ENCODE data around the gene PBX1. TPM values are rescaled to one million over a fixed set of nuclear protein-coding genes. Genes with fewer than 3 reads are reported as not detected.

Gene PBX1
- total RNA-seq, 3 donors from 2014 or later = 64.5 to 126 (median 95.4) TPM

DNA sequence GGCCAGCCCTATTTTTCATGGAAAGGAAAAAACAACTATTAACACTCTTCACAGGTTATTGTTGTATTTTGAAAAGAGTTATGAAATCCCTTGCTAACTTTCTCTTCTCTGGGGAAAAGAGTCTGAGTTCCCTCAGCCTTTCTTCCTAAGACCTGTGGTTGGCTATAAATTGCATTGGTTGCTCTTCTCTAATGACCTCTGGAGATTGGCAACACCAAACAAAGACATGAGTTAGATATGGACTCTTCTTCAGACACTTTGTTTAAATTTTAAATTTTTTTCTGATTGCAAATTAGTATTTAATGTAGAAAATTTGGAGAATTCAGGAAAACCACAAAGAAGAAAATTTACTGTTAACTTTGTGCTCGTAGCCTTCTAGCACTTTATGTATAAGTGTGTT, 275.7 kb downstream of the PBX1 start:
- no peak overlapping the region for H3K4me3 ChIP-seq
- no peak for TF ChIP-seq POLR2AphosphoS5 (IDR thresholded peaks at IDR 0.05)
- no peak for TF ChIP-seq POLR2A (IDR thresholded peaks at IDR 0.05)
- no peak for TF ChIP-seq CTCF (IDR thresholded peaks at IDR 0.05)
- no peaks in the 10 kb centered on the region for H3K27me3 ChIP-seq
- no peak for DNase-seq (ENCODE audit: low spot score in 2 of 2)
- H3K36me3 ChIP-seq = peaks cover 3% of the 10 kb centered on the region
- no peaks in the 10 kb centered on the region for H3K4me1 ChIP-seq
- intact Hi-C loops (cut with DNase I; ENCODE audit: low total_unique reads) = no loop called here
- H3K27ac ChIP-seq = no peak overlapping the region
- no peaks in the 10 kb centered on the region for H3K9me3 ChIP-seq

- Histone ChIP-seq H3K36me3 (no peaks in the 10 kb centered on the region), H3K27ac (no peak overlapping the region), H3K4me3 (no peak overlapping the region), H3K27me3 (no peaks in the 10 kb centered on the region), H3K4me1 (no peaks in the 10 kb centered on the region), H3K9me3 (no peaks in the 10 kb centered on the region)
- no peak for DNase-seq (ENCODE audit: low spot score in 2 of 2)
- no peak for TF ChIP-seq POLR2AphosphoS5 (IDR thresholded peaks at IDR 0.05)
- TF ChIP-seq POLR2A (IDR thresholded peaks at IDR 0.05) = no peak
- no peak for TF ChIP-seq CTCF (IDR thresholded peaks at IDR 0.05)
- intact Hi-C loops (cut with DNase I; ENCODE audit: low total_unique reads) = no loop called here
Measured at GRCh38 chr1:164836614-164837018, 277.6 kb downstream of the PBX1 start.

- Histone ChIP-seq H3K4me3 (no peak overlapping the region), H3K4me1 (no peaks in the 10 kb centered on the region), H3K27ac (no peak overlapping the region), H3K36me3 (no peaks in the 10 kb centered on the region), H3K9me3 (no peaks in the 10 kb centered on the region), H3K27me3 (no peaks in the 10 kb centered on the region)
- intact Hi-C loops (cut with DNase I; ENCODE audit: low total_unique reads) = no loop called here
- TF ChIP-seq POLR2AphosphoS5 (IDR thresholded peaks at IDR 0.05) (no peak), CTCF (IDR thresholded peaks at IDR 0.05) (no peak), POLR2A (IDR thresholded peaks at IDR 0.05) (no peak)
- DNase-seq (ENCODE audit: low spot score in 2 of 2) = no peak
Measured at GRCh38 chr1:164838786-164839185, 279.8 kb downstream of the PBX1 start.

- Histone ChIP-seq H3K4me3 (no peak overlapping the region), H3K36me3 (no peaks in the 10 kb centered on the region), H3K9me3 (no peaks in the 10 kb centered on the region), H3K27me3 (no peaks in the 10 kb centered on the region), H3K27ac (no peak overlapping the region), H3K4me1 (no peaks in the 10 kb centered on the region)
- no peak for DNase-seq (ENCODE audit: low spot score in 2 of 2)
- intact Hi-C loops (cut with DNase I; ENCODE audit: low total_unique reads) = no loop called here
- no peak for TF ChIP-seq POLR2A (IDR thresholded peaks at IDR 0.05)
- no peak for TF ChIP-seq CTCF (IDR thresholded peaks at IDR 0.05)
- TF ChIP-seq POLR2AphosphoS5 (IDR thresholded peaks at IDR 0.05) = no peak
Measured at GRCh38 chr1:164840936-164841335, 282.0 kb downstream of the PBX1 start.

DNA sequence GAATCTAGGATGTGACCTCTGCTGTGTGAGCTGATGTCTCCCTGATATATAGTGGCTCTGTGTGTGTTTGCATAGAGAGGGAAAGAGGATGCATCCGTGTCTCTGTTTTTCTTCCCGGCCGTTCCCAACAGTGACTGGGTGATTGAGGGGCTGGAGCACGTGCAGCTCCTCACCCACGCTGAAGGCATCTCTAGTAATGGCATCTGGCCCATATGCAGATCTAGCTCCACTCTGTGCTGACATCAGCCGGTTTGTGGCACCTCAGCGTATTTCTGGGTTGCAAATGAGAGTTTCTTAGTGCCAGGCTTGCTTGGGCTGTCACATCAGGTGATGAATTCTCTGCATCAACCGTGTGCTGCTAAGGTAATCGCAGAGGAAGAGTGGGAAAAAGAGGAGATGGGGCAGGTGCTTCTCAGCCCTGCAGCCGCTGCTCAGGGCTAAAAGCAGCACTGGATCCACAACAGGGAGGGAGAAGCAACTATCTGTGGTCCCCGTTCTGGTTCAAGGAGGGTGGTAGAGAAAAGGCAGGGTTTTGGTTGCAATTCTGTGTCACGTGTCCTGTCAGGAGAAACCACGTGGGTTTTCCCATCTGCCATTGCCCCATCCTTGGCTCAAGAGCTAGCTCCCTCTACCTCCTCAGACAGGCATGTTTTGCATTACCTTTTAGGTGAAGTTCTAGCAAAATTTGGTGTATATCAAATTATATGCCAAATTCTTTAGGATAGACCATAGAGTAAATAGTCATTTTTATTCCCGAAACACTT, 282.9 kb downstream of the PBX1 start:
- Histone ChIP-seq H3K36me3 (peaks cover 7% of the 10 kb centered on the region), H3K9me3 (no peaks in the 10 kb centered on the region), H3K27me3 (no peaks in the 10 kb centered on the region), H3K4me1 (no peaks in the 10 kb centered on the region), H3K27ac (no peak overlapping the region), H3K4me3 (no peak overlapping the region)
- TF ChIP-seq CTCF (IDR thresholded peaks at IDR 0.05) (no peak), POLR2A (IDR thresholded peaks at IDR 0.05) (no peak), POLR2AphosphoS5 (IDR thresholded peaks at IDR 0.05) (no peak)
- no peak for DNase-seq (ENCODE audit: low spot score in 2 of 2)
- intact Hi-C loops (cut with DNase I; ENCODE audit: low total_unique reads) = no loop called here

All from breast epithelium (tissue), 4 donors.